ENCODE data around the gene MIX23. TPM values are rescaled to one million over a fixed set of nuclear protein-coding genes. Genes with fewer than 3 reads are reported as not detected.
A peak's percentile ranks its signal among the peaks of the same experiment; 100 is the strongest.

MIX23 gene
- total RNA-seq (100 to 1,000 TPM; 140 to 175 TPM), polyA plus RNA-seq (11.3 TPM)

- peaks cover 0 to 24% (median 4%) of the 10 kb centered on the region in 3 donors for H3K36me3 Mint-ChIP-seq
- no peaks in the 10 kb centered on the region for H3K9me3 Mint-ChIP-seq
- POLR2A ChIA-PET: interaction anchor here (0.6 to 2.7 kb wide), 8 partner anchors 29 to 1203 kb away, joined by 3 to 45 read pairs (median 4); partner anchors contain the start of genes DTX3L, HSPBAP1, KPNA1 and PARP14
These were observed at the start of gene MIX23 for GRCh38 chr3:122382888-122383666. MIX23 (minus strand) TSS chr3:122383231; CDS start chr3:122383224, 7 bp downstream.

GRCh38 chr3:122430371-122430770 lies 47.3 kb upstream of the MIX23 start:
- Mint-ChIP-seq H3K4me1 (peaks cover 4 to 22% (median 16%) of the 10 kb centered on the region in 3 donors), H3K4me3 (no peak overlapping the region), H3K27me3 (no peaks in the 10 kb centered on the region), H3K9me3 (peaks cover 0 to 13% (median 7%) of the 10 kb centered on the region in 5 donors), H3K27ac (peak overlapping the region in 2 of 8 donors; percentile 9 to 26), H3K36me3 (peaks cover 37 to 86% (median 45%) of the 10 kb centered on the region in 3 donors)
- no peak for DNase-seq
- CTCF ChIA-PET: no interaction called here
- POLR2A ChIA-PET: no interaction called here
- H3K27ac ChIP-seq (ENCODE audit: low read depth, low read length): no peak overlapping the region
- no peaks in the 10 kb centered on the region for H3K4me1 ChIP-seq (ENCODE audit: insufficient read depth, low read length)
- no peak overlapping the region for H3K4me3 ChIP-seq (ENCODE audit: low read length)
- H3K27me3 ChIP-seq (ENCODE audit: insufficient read depth, low read length, poor library complexity, severe bottlenecking): no peaks in the 10 kb centered on the region
- peaks cover 20% of the 10 kb centered on the region for H3K36me3 ChIP-seq (ENCODE audit: insufficient read depth, low read length)
- no peaks in the 10 kb centered on the region for H3K9me3 ChIP-seq (ENCODE audit: low read length)

More at GRCh38 chr3:122382888-122383666, at the start of gene MIX23:
- peaks cover 30% of the 10 kb centered on the region for H3K4me1 ChIP-seq (ENCODE audit: insufficient read depth, low read length)
- H3K4me3 ChIP-seq (ENCODE audit: low read length): peak within 1 kb of the TSS; percentile 74
- H3K4me3 Mint-ChIP-seq: peak within 1 kb of the TSS; percentile 90 to 98 (median 95)
- CTCF ChIA-PET: interaction anchor here (1.0 to 2.4 kb wide), 4 partner anchors 10 to 837 kb away, joined by 3 to 14 read pairs (median 6); partner anchors contain the start of gene POLQ
- H3K27ac ChIP-seq (ENCODE audit: low read depth, low read length): peak within 1 kb of the TSS; percentile 82
- peaks cover 36 to 53% (median 51%) of the 10 kb centered on the region in 3 donors for H3K4me1 Mint-ChIP-seq
- DNase-seq: peak; percentile 73 to 88 (median 80)
- H3K27me3 Mint-ChIP-seq: no peaks in the 10 kb centered on the region
- H3K27me3 ChIP-seq (ENCODE audit: insufficient read depth, low read length, poor library complexity, severe bottlenecking): no peaks in the 10 kb centered on the region
- no peaks in the 10 kb centered on the region for H3K9me3 ChIP-seq (ENCODE audit: low read length)
- no peaks in the 10 kb centered on the region for H3K36me3 ChIP-seq (ENCODE audit: insufficient read depth, low read length)
- peak within 1 kb of the TSS; percentile 92 to 99 (median 96) for H3K27ac Mint-ChIP-seq

- DNase-seq: no peak
- peak overlapping the region in 7 of 8 donors; percentile 2 to 66 (median 41) for H3K27ac Mint-ChIP-seq
- no peaks in the 10 kb centered on the region for H3K9me3 ChIP-seq (ENCODE audit: low read length)
- H3K27me3 ChIP-seq (ENCODE audit: insufficient read depth, low read length, poor library complexity, severe bottlenecking): no peaks in the 10 kb centered on the region
- CTCF ChIA-PET: no interaction called here
- POLR2A ChIA-PET: no interaction called here
- H3K4me3 ChIP-seq (ENCODE audit: low read length): no peak overlapping the region
- no peak overlapping the region for H3K4me3 Mint-ChIP-seq
- H3K27ac ChIP-seq (ENCODE audit: low read depth, low read length): no peak overlapping the region
- H3K4me1 ChIP-seq (ENCODE audit: insufficient read depth, low read length): no peaks in the 10 kb centered on the region
- peaks cover 33 to 87% (median 35%) of the 10 kb centered on the region in 3 donors for H3K36me3 Mint-ChIP-seq
- peaks cover 2 to 29% (median 16%) of the 10 kb centered on the region in 3 donors for H3K4me1 Mint-ChIP-seq
- no peaks in the 10 kb centered on the region for H3K27me3 Mint-ChIP-seq
- H3K9me3 Mint-ChIP-seq: peaks cover 0 to 13% (median 7%) of the 10 kb centered on the region in 5 donors
- peaks cover 23% of the 10 kb centered on the region for H3K36me3 ChIP-seq (ENCODE audit: insufficient read depth, low read length)
These were observed 44.9 kb upstream of the MIX23 start for GRCh38 chr3:122427857-122428471.

GRCh38 chr3:122421836-122422235 lies 38.8 kb upstream of the MIX23 start:
- no peaks in the 10 kb centered on the region for H3K9me3 ChIP-seq (ENCODE audit: low read length)

GRCh38 chr3:122421101-122421500 lies 38.1 kb upstream of the MIX23 start:
- Mint-ChIP-seq H3K4me1 (peaks cover 15 to 38% (median 26%) of the 10 kb centered on the region in 3 donors), H3K4me3 (peak overlapping the region in 1 of 7 donors; percentile 25), H3K36me3 (peaks cover 6 to 62% (median 6%) of the 10 kb centered on the region in 3 donors), H3K9me3 (no peaks in the 10 kb centered on the region), H3K27ac (peak overlapping the region in 1 of 8 donors; percentile 26), H3K27me3 (peaks cover 0 to under 1% of the 10 kb centered on the region in 2 donors)
- no peak for DNase-seq
- ChIA-PET CTCF (interaction anchor here (1.0 kb wide), 1 partner anchor 37 kb away, joined by 3 read pairs; the partner anchor contains the start of gene FAM162A), POLR2A (no interaction called here)
- no peak overlapping the region for H3K27ac ChIP-seq (ENCODE audit: low read depth, low read length)
- H3K27me3 ChIP-seq (ENCODE audit: insufficient read depth, low read length, poor library complexity, severe bottlenecking): no peaks in the 10 kb centered on the region
- no peaks in the 10 kb centered on the region for H3K9me3 ChIP-seq (ENCODE audit: low read length)
- H3K36me3 ChIP-seq (ENCODE audit: insufficient read depth, low read length): peaks cover 9% of the 10 kb centered on the region
- H3K4me3 ChIP-seq (ENCODE audit: low read length): no peak overlapping the region
- H3K4me1 ChIP-seq (ENCODE audit: insufficient read depth, low read length): peaks cover 13% of the 10 kb centered on the region

More at GRCh38 chr3:122421836-122422235, 38.8 kb upstream of the MIX23 start:
- peaks cover 7 to 62% (median 12%) of the 10 kb centered on the region in 3 donors for H3K36me3 Mint-ChIP-seq
- H3K27me3 Mint-ChIP-seq: no peaks in the 10 kb centered on the region
- ChIA-PET POLR2A (no interaction called here), CTCF (interaction anchor here (1.0 kb wide), 1 partner anchor 37 kb away, joined by 3 read pairs; the partner anchor contains the start of gene FAM162A)
- peak overlapping the region in 2 of 8 donors; percentile 15 to 17 for H3K27ac Mint-ChIP-seq
- DNase-seq: no peak
- no peaks in the 10 kb centered on the region for H3K9me3 Mint-ChIP-seq
- peaks cover 8 to 33% (median 19%) of the 10 kb centered on the region in 3 donors for H3K4me1 Mint-ChIP-seq
- no peaks in the 10 kb centered on the region for H3K27me3 ChIP-seq (ENCODE audit: insufficient read depth, low read length, poor library complexity, severe bottlenecking)
- no peak overlapping the region for H3K4me3 ChIP-seq (ENCODE audit: low read length)
- H3K36me3 ChIP-seq (ENCODE audit: insufficient read depth, low read length): peaks cover 17% of the 10 kb centered on the region
- peak overlapping the region in 1 of 7 donors; percentile 25 for H3K4me3 Mint-ChIP-seq
- H3K4me1 ChIP-seq (ENCODE audit: insufficient read depth, low read length): peaks cover 10% of the 10 kb centered on the region
- H3K27ac ChIP-seq (ENCODE audit: low read depth, low read length): no peak overlapping the region

- ChIA-PET CTCF (interaction anchor here (0.7 to 2.0 kb wide), 5 partner anchors 31 to 263 kb away, joined by 3 to 9 read pairs (median 5); partner anchors contain the start of genes FAM162A and KPNA1), POLR2A (interaction anchor here (2.3 to 3.4 kb wide), 3 partner anchors 15 to 97 kb away, joined by 11 to 45 read pairs (median 27); partner anchors contain the start of genes FAM162A, KPNA1 and MIX23)
- H3K4me1 ChIP-seq (ENCODE audit: insufficient read depth, low read length): peaks cover 27% of the 10 kb centered on the region
- H3K9me3 Mint-ChIP-seq: no peaks in the 10 kb centered on the region
- H3K27me3 Mint-ChIP-seq: peaks cover 0 to 4% of the 10 kb centered on the region in 2 donors
- H3K27me3 ChIP-seq (ENCODE audit: insufficient read depth, low read length, poor library complexity, severe bottlenecking): no peaks in the 10 kb centered on the region
- no peak for DNase-seq
- no peaks in the 10 kb centered on the region for H3K9me3 ChIP-seq (ENCODE audit: low read length)
- H3K36me3 ChIP-seq (ENCODE audit: insufficient read depth, low read length): no peaks in the 10 kb centered on the region
- H3K4me1 Mint-ChIP-seq: peaks cover 42 to 66% (median 63%) of the 10 kb centered on the region in 3 donors
- peaks cover 0 to 49% (median 8%) of the 10 kb centered on the region in 3 donors for H3K36me3 Mint-ChIP-seq
- peak overlapping the region; percentile 91 for H3K27ac ChIP-seq (ENCODE audit: low read depth, low read length)
- peak overlapping the region; percentile 93 to 100 (median 97) for H3K4me3 Mint-ChIP-seq
- H3K27ac Mint-ChIP-seq: peak overlapping the region; percentile 97 to 100 (median 100)
- H3K4me3 ChIP-seq (ENCODE audit: low read length): peak overlapping the region; percentile 74
These were observed 33.9 kb upstream of the MIX23 start for GRCh38 chr3:122416966-122417365.

- peak within 1 kb of the TSS; percentile 91 for H3K27ac ChIP-seq (ENCODE audit: low read depth, low read length)
- peaks cover 27% of the 10 kb centered on the region for H3K4me1 ChIP-seq (ENCODE audit: insufficient read depth, low read length)
- no peaks in the 10 kb centered on the region for H3K36me3 ChIP-seq (ENCODE audit: insufficient read depth, low read length)
- Mint-ChIP-seq H3K36me3 (peaks cover 0 to 47% (median 8%) of the 10 kb centered on the region in 3 donors), H3K4me1 (peaks cover 42 to 69% (median 65%) of the 10 kb centered on the region in 3 donors), H3K9me3 (no peaks in the 10 kb centered on the region), H3K4me3 (peak within 1 kb of the TSS; percentile 93 to 100 (median 97)), H3K27me3 (peaks cover 0 to 4% of the 10 kb centered on the region in 2 donors), H3K27ac (peak within 1 kb of the TSS; percentile 97 to 100 (median 100))
- H3K4me3 ChIP-seq (ENCODE audit: low read length): peak within 1 kb of the TSS; percentile 74
- no peaks in the 10 kb centered on the region for H3K9me3 ChIP-seq (ENCODE audit: low read length)
- H3K27me3 ChIP-seq (ENCODE audit: insufficient read depth, low read length, poor library complexity, severe bottlenecking): no peaks in the 10 kb centered on the region
- peak; percentile 97 to 99 (median 98) for DNase-seq
- ChIA-PET CTCF (interaction anchor here (1.2 to 2.7 kb wide), 6 partner anchors 22 to 264 kb away, joined by 3 to 17 read pairs (median 7); partner anchors contain the start of genes FAM162A and KPNA1), POLR2A (interaction anchor here (1.5 to 3.4 kb wide), 4 partner anchors 16 to 98 kb away, joined by 4 to 45 read pairs (median 19); partner anchors contain the start of genes FAM162A, KPNA1 and MIX23)
These were observed 33.0 kb upstream of the MIX23 start, which contains the start of gene WDR5B for GRCh38 chr3:122415762-122416654. WDR5B (minus strand) TSS chr3:122416062; CDS start chr3:122415528, 534 bp downstream.

Data from CD8-positive, alpha-beta memory T cell (primary cell).